ENCODE results near the gene CHIT1. TPM values are rescaled to one million over a fixed set of nuclear protein-coding genes. Genes with fewer than 3 reads are reported as not detected.
A peak's percentile ranks its signal among the peaks of the same experiment; 100 is the strongest.

CHIT1 gene
- total RNA-seq, 1 donor = under 0.01 TPM

DNA sequence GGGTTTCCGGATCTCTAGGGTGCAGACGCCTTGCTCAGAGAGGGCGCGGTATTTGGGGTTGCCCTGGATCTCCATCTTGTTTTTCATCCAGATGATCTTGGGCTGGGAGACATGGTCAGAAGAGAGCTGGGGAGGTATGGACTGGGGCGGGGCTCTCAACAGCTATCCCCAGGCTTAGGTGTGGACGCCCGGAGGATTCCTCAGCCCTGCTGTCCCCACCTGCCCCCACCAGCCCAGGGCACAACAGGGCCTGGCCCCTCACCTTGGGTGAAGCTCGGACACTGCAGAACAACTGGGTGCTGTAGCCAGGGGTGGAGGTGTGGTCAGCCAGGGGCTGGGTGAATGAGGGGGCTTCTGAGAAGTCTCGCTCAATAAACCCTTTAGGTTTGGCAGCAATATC lies 60.5 kb downstream of the CHIT1 start:
- peak; percentile 71 for DNase-seq (ENCODE audit: insufficient read length, low spot score, missing footprints)
- TF ChIP-seq, protein P1, sequence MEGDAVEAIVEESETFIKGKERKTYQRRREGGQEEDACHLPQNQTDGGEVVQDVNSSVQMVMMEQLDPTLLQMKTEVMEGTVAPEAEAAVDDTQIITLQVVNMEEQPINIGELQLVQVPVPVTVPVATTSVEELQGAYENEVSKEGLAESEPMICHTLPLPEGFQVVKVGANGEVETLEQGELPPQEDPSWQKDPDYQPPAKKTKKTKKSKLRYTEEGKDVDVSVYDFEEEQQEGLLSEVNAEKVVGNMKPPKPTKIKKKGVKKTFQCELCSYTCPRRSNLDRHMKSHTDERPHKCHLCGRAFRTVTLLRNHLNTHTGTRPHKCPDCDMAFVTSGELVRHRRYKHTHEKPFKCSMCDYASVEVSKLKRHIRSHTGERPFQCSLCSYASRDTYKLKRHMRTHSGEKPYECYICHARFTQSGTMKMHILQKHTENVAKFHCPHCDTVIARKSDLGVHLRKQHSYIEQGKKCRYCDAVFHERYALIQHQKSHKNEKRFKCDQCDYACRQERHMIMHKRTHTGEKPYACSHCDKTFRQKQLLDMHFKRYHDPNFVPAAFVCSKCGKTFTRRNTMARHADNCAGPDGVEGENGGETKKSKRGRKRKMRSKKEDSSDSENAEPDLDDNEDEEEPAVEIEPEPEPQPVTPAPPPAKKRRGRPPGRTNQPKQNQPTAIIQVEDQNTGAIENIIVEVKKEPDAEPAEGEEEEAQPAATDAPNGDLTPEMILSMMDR (IDR thresholded peaks at IDR 0.05; ENCODE audit: extremely low read depth, low read depth, low read length) = no peak
- H3K79me2 ChIP-seq (ENCODE audit: insufficient read depth, low read length) = no peaks in the 10 kb centered on the region
- peaks cover 8% of the 10 kb centered on the region for H3K27me3 ChIP-seq (ENCODE audit: insufficient read depth, low read length)
- H3K9me3 ChIP-seq (ENCODE audit: low read depth, low read length) = no peaks in the 10 kb centered on the region
- H3K27ac ChIP-seq (ENCODE audit: low read depth, low read length) = no peak overlapping the region
- H3K36me3 ChIP-seq (ENCODE audit: insufficient read depth, low read length) = no peaks in the 10 kb centered on the region
- no peak overlapping the region for H3K4me3 ChIP-seq (ENCODE audit: insufficient read depth, low read length)
- no peaks in the 10 kb centered on the region for H3K4me1 ChIP-seq (ENCODE audit: insufficient read depth, low read length)
- no peaks in the 10 kb centered on the region for H4K20me1 ChIP-seq (ENCODE audit: insufficient read depth, low read length)
- no peak overlapping the region for H3K4me2 ChIP-seq (ENCODE audit: insufficient read depth, low read length)
- H2AFZ ChIP-seq (ENCODE audit: low read length) = no peak overlapping the region

DNA sequence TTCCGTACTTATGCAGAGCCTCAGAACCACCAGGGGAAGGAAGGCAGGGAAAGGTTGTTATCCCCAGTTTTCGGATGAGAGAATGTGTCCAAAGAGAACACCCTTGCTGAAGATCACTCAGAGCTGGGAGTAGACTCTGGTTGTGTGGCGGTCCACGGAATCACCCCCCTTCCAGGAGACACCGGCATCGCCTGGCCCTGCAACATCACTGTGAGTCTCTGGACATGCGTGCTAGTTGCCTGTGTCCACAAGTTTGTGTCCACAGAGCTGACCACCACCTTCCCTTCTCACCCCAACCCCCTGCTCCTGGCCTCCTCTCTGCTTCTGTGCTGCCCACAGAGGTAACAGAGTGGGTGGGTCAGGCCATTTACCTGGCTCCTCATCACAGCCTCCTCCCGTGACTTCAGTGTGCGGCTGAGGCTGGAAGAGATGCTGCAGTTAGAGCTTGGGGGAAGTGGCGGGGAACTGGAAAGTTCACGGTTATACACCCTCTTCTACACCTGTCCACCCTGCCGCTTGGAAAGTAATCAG lies 61.2 kb downstream of the CHIT1 start:
- H3K27ac ChIP-seq (ENCODE audit: low read depth, low read length) = no peak overlapping the region
- DNase-seq (ENCODE audit: insufficient read length, low spot score, missing footprints) = peak; percentile 84
- H3K27me3 ChIP-seq (ENCODE audit: insufficient read depth, low read length) = peaks cover 14% of the 10 kb centered on the region
- no peak overlapping the region for H3K4me3 ChIP-seq (ENCODE audit: insufficient read depth, low read length)
- H2AFZ ChIP-seq (ENCODE audit: low read length) = no peak overlapping the region
- H3K79me2 ChIP-seq (ENCODE audit: insufficient read depth, low read length) = no peaks in the 10 kb centered on the region
- no peaks in the 10 kb centered on the region for H4K20me1 ChIP-seq (ENCODE audit: insufficient read depth, low read length)
- H3K9me3 ChIP-seq (ENCODE audit: low read depth, low read length) = no peaks in the 10 kb centered on the region
- H3K36me3 ChIP-seq (ENCODE audit: insufficient read depth, low read length) = no peaks in the 10 kb centered on the region
- TF ChIP-seq, protein P1 (IDR thresholded peaks at IDR 0.05; ENCODE audit: extremely low read depth, low read depth, low read length) = no peak
- H3K4me2 ChIP-seq (ENCODE audit: insufficient read depth, low read length) = no peak overlapping the region
- H3K4me1 ChIP-seq (ENCODE audit: insufficient read depth, low read length) = no peaks in the 10 kb centered on the region

DNA sequence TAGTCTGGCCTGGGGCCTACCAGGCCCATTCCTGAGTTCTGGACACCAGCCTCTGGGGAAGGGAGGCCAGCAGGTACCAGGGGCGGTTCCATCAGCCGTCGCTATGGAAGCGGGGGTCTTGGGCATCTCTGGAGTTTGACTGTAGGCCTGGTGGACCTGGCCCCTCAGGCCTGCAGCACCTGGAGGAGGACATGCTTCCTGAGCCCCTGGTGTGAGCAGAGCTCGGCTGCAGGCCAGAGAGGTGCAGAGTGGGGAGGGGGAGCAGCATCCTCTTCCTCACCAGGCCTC lies 61.6 kb downstream of the CHIT1 start:
- peak; percentile 23 for DNase-seq (ENCODE audit: insufficient read length, low spot score, missing footprints)
- Histone ChIP-seq H3K36me3 (ENCODE audit: insufficient read depth, low read length) (no peaks in the 10 kb centered on the region), H2AFZ (ENCODE audit: low read length) (no peak overlapping the region), H3K27me3 (ENCODE audit: insufficient read depth, low read length) (peaks cover 18% of the 10 kb centered on the region), H3K9me3 (ENCODE audit: low read depth, low read length) (no peaks in the 10 kb centered on the region), H3K4me3 (ENCODE audit: insufficient read depth, low read length) (no peak overlapping the region), H3K79me2 (ENCODE audit: insufficient read depth, low read length) (no peaks in the 10 kb centered on the region), H3K4me1 (ENCODE audit: insufficient read depth, low read length) (no peaks in the 10 kb centered on the region), H4K20me1 (ENCODE audit: insufficient read depth, low read length) (no peaks in the 10 kb centered on the region), H3K27ac (ENCODE audit: low read depth, low read length) (no peak overlapping the region), H3K4me2 (ENCODE audit: insufficient read depth, low read length) (no peak overlapping the region)
- TF ChIP-seq, protein P1 (IDR thresholded peaks at IDR 0.05; ENCODE audit: extremely low read depth, low read depth, low read length) = no peak

DNA sequence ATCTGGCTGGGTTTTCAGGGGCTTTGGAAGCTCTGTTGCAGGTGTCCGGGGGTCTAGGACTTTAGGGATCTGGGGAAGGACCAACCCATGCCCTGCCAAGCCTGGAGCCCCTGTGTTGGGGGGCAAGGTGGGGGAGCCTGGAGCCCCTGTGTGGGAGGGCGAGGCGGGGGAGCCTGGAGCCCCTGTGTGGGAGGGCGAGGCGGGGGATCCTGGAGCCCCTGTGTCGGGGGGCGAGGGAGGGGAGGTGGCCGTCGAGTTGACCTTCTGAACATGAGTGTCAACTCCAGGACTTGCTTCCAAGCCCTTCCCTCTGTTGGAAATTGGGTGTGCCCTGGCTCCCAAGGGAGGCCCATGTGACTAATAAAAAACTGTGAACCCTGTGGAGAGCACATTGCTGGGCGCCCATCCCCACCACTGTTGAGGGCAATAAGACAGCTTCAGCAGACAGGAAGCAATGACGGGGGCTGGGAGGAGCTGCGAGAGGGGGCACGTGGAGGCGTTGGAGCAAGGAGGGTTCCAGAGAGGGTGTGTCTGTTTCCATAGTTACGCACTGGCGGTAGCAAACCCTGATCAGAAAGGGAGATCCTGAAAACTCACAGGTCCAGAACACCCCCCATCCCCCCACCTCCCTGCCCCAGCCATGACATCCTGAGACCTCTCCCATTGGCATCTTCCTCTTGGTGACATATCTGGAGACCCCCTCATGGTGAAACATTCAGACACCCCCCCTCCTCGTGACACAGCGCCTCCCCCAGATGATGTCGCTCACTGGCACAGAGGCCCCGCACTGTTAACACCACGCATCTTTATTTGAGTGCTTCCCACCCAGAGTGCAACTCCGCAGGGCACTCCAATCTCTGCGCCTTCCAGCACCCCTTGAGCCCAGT lies 62.2 kb downstream of the CHIT1 start:
- Histone ChIP-seq H3K4me3 (ENCODE audit: insufficient read depth, low read length) (no peak overlapping the region), H3K9me3 (ENCODE audit: low read depth, low read length) (no peaks in the 10 kb centered on the region), H3K27ac (ENCODE audit: low read depth, low read length) (no peak overlapping the region), H3K4me2 (ENCODE audit: insufficient read depth, low read length) (no peak overlapping the region), H3K79me2 (ENCODE audit: insufficient read depth, low read length) (no peaks in the 10 kb centered on the region), H2AFZ (ENCODE audit: low read length) (no peak overlapping the region), H4K20me1 (ENCODE audit: insufficient read depth, low read length) (no peaks in the 10 kb centered on the region), H3K36me3 (ENCODE audit: insufficient read depth, low read length) (no peaks in the 10 kb centered on the region), H3K4me1 (ENCODE audit: insufficient read depth, low read length) (no peaks in the 10 kb centered on the region), H3K27me3 (ENCODE audit: insufficient read depth, low read length) (peaks cover 22% of the 10 kb centered on the region)
- DNase-seq (ENCODE audit: insufficient read length, low spot score, missing footprints) = peak; percentile 39
- TF ChIP-seq, protein P1 (IDR thresholded peaks at IDR 0.05; ENCODE audit: extremely low read depth, low read depth, low read length) = no peak

Data from osteoblast (primary cell).